Measurements from ENCODE around the gene TCTN1. TPM values are rescaled to one million over a fixed set of nuclear protein-coding genes. Genes with fewer than 3 reads are reported as not detected.
"Not testable (repeated sequence)": the region's sequence is repeated elsewhere in the genome, so short reads cannot be mapped to it uniquely, and the experiment has no call there.

Gene TCTN1
- total RNA-seq, 1 donor from 2014 or later, result 63.9 TPM

- H3K27ac Mint-ChIP-seq, result no peak overlapping the region
- H3K4me3 Mint-ChIP-seq, result no peak overlapping the region
- peaks cover 16% of the 10 kb centered on the region for H3K36me3 Mint-ChIP-seq
- DNase-seq (ENCODE audit: extremely low spot score, unreplicated experiment), result no peak
- H3K27me3 Mint-ChIP-seq, result no peaks in the 10 kb centered on the region
- peaks cover 19% of the 10 kb centered on the region for H3K4me1 Mint-ChIP-seq (ENCODE audit: unreplicated experiment)
- no peak for TF ChIP-seq CTCF (conservative IDR thresholded peaks at IDR 0.05)
- H3K9me3 Mint-ChIP-seq, result no peaks in the 10 kb centered on the region
Measured at GRCh38 chr12:110574044-110574443, 39.9 kb upstream of the TCTN1 start.

GRCh38 chr12:110574717-110575230 lies 39.2 kb upstream of the TCTN1 start:
- H3K36me3 Mint-ChIP-seq, result peaks cover 12% of the 10 kb centered on the region
- H3K4me1 Mint-ChIP-seq (ENCODE audit: unreplicated experiment), result peaks cover 22% of the 10 kb centered on the region
- not testable (repeated sequence) for DNase-seq (ENCODE audit: extremely low spot score, unreplicated experiment); H3K27me3 Mint-ChIP-seq; H3K4me3 Mint-ChIP-seq; H3K27ac Mint-ChIP-seq; H3K9me3 Mint-ChIP-seq

DNA sequence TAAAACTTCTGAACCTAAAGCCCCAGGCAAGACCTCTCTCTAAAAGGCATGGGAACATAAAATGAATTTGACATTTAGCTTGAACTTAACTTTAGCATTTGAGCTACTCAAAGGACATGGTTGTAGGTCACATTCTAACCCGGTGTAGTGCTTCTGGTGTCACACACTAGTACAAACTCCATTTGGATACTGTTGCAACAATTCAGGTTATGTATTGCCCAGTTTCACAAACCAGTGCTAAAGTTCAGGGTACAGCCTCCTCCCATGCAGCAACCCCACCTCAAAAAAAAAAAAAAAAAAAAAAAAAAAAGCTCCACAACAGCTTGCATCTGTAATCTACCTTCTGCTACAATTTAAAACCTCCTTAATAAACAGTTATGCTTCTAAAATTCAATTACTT lies 38.6 kb upstream of the TCTN1 start:
- Mint-ChIP-seq H3K36me3 (peaks cover 11% of the 10 kb centered on the region), H3K9me3 (no peaks in the 10 kb centered on the region), H3K27me3 (no peaks in the 10 kb centered on the region), H3K4me1 (ENCODE audit: unreplicated experiment) (peaks cover 22% of the 10 kb centered on the region), H3K4me3 (peak overlapping the region; percentile 28), H3K27ac (peak overlapping the region; percentile 48)
- no peak for DNase-seq (ENCODE audit: extremely low spot score, unreplicated experiment)
- no peak for TF ChIP-seq CTCF (conservative IDR thresholded peaks at IDR 0.05)

GRCh38 chr12:110576504-110576903 lies 37.4 kb upstream of the TCTN1 start:
- Mint-ChIP-seq H3K4me3 (no peak overlapping the region), H3K4me1 (ENCODE audit: unreplicated experiment) (peaks cover 28% of the 10 kb centered on the region), H3K9me3 (no peaks in the 10 kb centered on the region), H3K27me3 (no peaks in the 10 kb centered on the region), H3K27ac (peak overlapping the region; percentile 57), H3K36me3 (peaks cover 8% of the 10 kb centered on the region)
- no peak for TF ChIP-seq CTCF (conservative IDR thresholded peaks at IDR 0.05)
- no peak for DNase-seq (ENCODE audit: extremely low spot score, unreplicated experiment)

GRCh38 chr12:110577864-110578693 lies 35.9 kb upstream of the TCTN1 start:
- DNase-seq (ENCODE audit: extremely low spot score, unreplicated experiment), result no peak
- Mint-ChIP-seq H3K4me1 (ENCODE audit: unreplicated experiment) (peaks cover 34% of the 10 kb centered on the region), H3K27me3 (no peaks in the 10 kb centered on the region), H3K9me3 (no peaks in the 10 kb centered on the region), H3K36me3 (no peaks in the 10 kb centered on the region), H3K27ac (peak overlapping the region; percentile 91), H3K4me3 (peak overlapping the region; percentile 68)
- TF ChIP-seq CTCF (conservative IDR thresholded peaks at IDR 0.05), result no peak
